Mucosa of rectum (tissue), 2 donors: ENCODE measurements around the gene AVL9.

Source experiments
- H3K27ac ChIP-seq, 2 donors: one replicate each; pipeline ENCODE4 v1.7.0; 2013; ENCODE audit warnings: inconsistent platforms in 2 of 2, low read depth in 2 of 2, low read length in 2 of 2
- H3K27me3 ChIP-seq, 2 donors: one replicate each; pipeline ENCODE4 v1.7.0; 2013; ENCODE audit warnings: low read length in 2 of 2; ENCODE audit not compliant: control insufficient read depth in 2 of 2, insufficient read depth in 2 of 2
- H3K36me3 ChIP-seq, 2 donors: one replicate each; pipeline ENCODE4 v1.7.0; 2013; ENCODE audit warnings: low read length in 2 of 2; ENCODE audit not compliant: control insufficient read depth in 2 of 2, insufficient read depth in 2 of 2
- H3K4me1 ChIP-seq, 2 donors: one replicate each; pipeline ENCODE4 v1.7.0; 2013; ENCODE audit warnings: low read length in 2 of 2, mild to moderate bottlenecking in 1 of 2; ENCODE audit not compliant: control insufficient read depth in 2 of 2, insufficient read depth in 2 of 2
- H3K4me3 ChIP-seq, 2 donors: one replicate each; pipeline ENCODE4 v1.7.0; 2013; ENCODE audit warnings: low read length in 2 of 2
- H3K9ac ChIP-seq, 2 donors: one replicate each; pipeline ENCODE4 v1.7.0; 2013; ENCODE audit warnings: low read length in 2 of 2, low read depth in 1 of 2, mild to moderate bottlenecking in 1 of 2
- H3K9me3 ChIP-seq, 2 donors: one replicate each; pipeline ENCODE4 v1.7.0; 2013; ENCODE audit warnings: low read length in 2 of 2; ENCODE audit not compliant: control insufficient read depth in 2 of 2
- donor health status: healthy.
- donor health status: Normal muscosa, but diverticular disease.

AVL9 gene

GRCh38 chr7:32513210-32513609, 17.9 kb downstream of the AVL9 start:
- H3K27me3 ChIP-seq: no peaks in the 10 kb centered on the region
- no peak overlapping the region for H3K4me3 ChIP-seq
- no peak overlapping the region for H3K9ac ChIP-seq
- H3K36me3 ChIP-seq: peaks cover 3 to 5% of the 10 kb centered on the region in 2 donors
- no peak overlapping the region for H3K27ac ChIP-seq
- H3K9me3 ChIP-seq: no peaks in the 10 kb centered on the region
- H3K4me1 ChIP-seq: peaks cover 11 to 22% of the 10 kb centered on the region in 2 donors

- Histone ChIP-seq H3K9ac (peak overlapping the region; percentile 35 to 38), H3K9me3 (no peaks in the 10 kb centered on the region), H3K27ac (peak overlapping the region; percentile 76 to 85), H3K36me3 (peaks cover 0 to 3% of the 10 kb centered on the region in 2 donors), H3K4me1 (peaks cover 11 to 22% of the 10 kb centered on the region in 2 donors), H3K4me3 (peak overlapping the region in 1 of 2 donors; percentile 20), H3K27me3 (no peaks in the 10 kb centered on the region)
Observed at GRCh38 chr7:32515890-32516550, 20.7 kb downstream of the AVL9 start.

- H3K27ac ChIP-seq: peak overlapping the region; percentile 76 to 85
Observed at GRCh38 chr7:32516551-32517100, 21.3 kb downstream of the AVL9 start.

GRCh38 chr7:32518534-32519140, 23.3 kb downstream of the AVL9 start:
- peaks cover 0 to 3% of the 10 kb centered on the region in 2 donors for H3K36me3 ChIP-seq
- H3K27me3 ChIP-seq: no peaks in the 10 kb centered on the region
- H3K27ac ChIP-seq: no peak overlapping the region
- H3K4me3 ChIP-seq: no peak overlapping the region
- H3K9ac ChIP-seq: no peak overlapping the region
- H3K4me1 ChIP-seq: peaks cover 11 to 22% of the 10 kb centered on the region in 2 donors
- H3K9me3 ChIP-seq: no peaks in the 10 kb centered on the region

More at GRCh38 chr7:32516551-32517100, 21.3 kb downstream of the AVL9 start:
- no peaks in the 10 kb centered on the region for H3K9me3 ChIP-seq
- H3K4me3 ChIP-seq: peak overlapping the region; percentile 20 to 56
- H3K36me3 ChIP-seq: peaks cover 0 to 3% of the 10 kb centered on the region in 2 donors
- no peaks in the 10 kb centered on the region for H3K27me3 ChIP-seq
- H3K4me1 ChIP-seq: peaks cover 11 to 22% of the 10 kb centered on the region in 2 donors
- peak overlapping the region; percentile 35 to 38 for H3K9ac ChIP-seq

- Histone ChIP-seq H3K4me1 (peaks cover 11 to 22% of the 10 kb centered on the region in 2 donors), H3K9me3 (no peaks in the 10 kb centered on the region), H3K27me3 (no peaks in the 10 kb centered on the region), H3K36me3 (peaks cover 0 to 6% of the 10 kb centered on the region in 2 donors), H3K9ac (no peak overlapping the region), H3K4me3 (no peak overlapping the region), H3K27ac (no peak overlapping the region)
Observed at GRCh38 chr7:32519763-32520162, 24.5 kb downstream of the AVL9 start.

GRCh38 chr7:32522746-32523530, 27.6 kb downstream of the AVL9 start:
- Histone ChIP-seq H3K9me3 (no peaks in the 10 kb centered on the region), H3K27ac (no peak overlapping the region), H3K27me3 (no peaks in the 10 kb centered on the region), H3K4me3 (no peak overlapping the region), H3K9ac (no peak overlapping the region), H3K4me1 (no peaks in the 10 kb centered on the region), H3K36me3 (peaks cover 0 to 3% of the 10 kb centered on the region in 2 donors)

GRCh38 chr7:32524631-32525030, 29.3 kb downstream of the AVL9 start:
- no peak overlapping the region for H3K4me3 ChIP-seq
- no peaks in the 10 kb centered on the region for H3K27me3 ChIP-seq
- H3K9ac ChIP-seq: no peak overlapping the region
- peaks cover 0 to 3% of the 10 kb centered on the region in 2 donors for H3K36me3 ChIP-seq
- no peak overlapping the region for H3K27ac ChIP-seq
- no peaks in the 10 kb centered on the region for H3K9me3 ChIP-seq
- H3K4me1 ChIP-seq: no peaks in the 10 kb centered on the region

GRCh38 chr7:32525839-32526238, 30.6 kb downstream of the AVL9 start:
- Histone ChIP-seq H3K27me3 (no peaks in the 10 kb centered on the region), H3K27ac (no peak overlapping the region), H3K9me3 (no peaks in the 10 kb centered on the region)

GRCh38 chr7:32531402-32531801, 36.1 kb downstream of the AVL9 start:
- H3K27me3 ChIP-seq: no peaks in the 10 kb centered on the region
- peaks cover 0 to 4% of the 10 kb centered on the region in 2 donors for H3K4me1 ChIP-seq
- peaks cover 0 to 7% of the 10 kb centered on the region in 2 donors for H3K36me3 ChIP-seq
- H3K9ac ChIP-seq: no peak overlapping the region
- no peak overlapping the region for H3K4me3 ChIP-seq
- no peaks in the 10 kb centered on the region for H3K9me3 ChIP-seq
- no peak overlapping the region for H3K27ac ChIP-seq

More at GRCh38 chr7:32525839-32526238, 30.6 kb downstream of the AVL9 start:
- H3K4me3 ChIP-seq: no peak overlapping the region
- no peaks in the 10 kb centered on the region for H3K4me1 ChIP-seq
- peaks cover 0 to 3% of the 10 kb centered on the region in 2 donors for H3K36me3 ChIP-seq
- H3K9ac ChIP-seq: no peak overlapping the region
